GM18951 (cell line): ENCODE data around the gene ANKS3.

Experiments
- POLR2A ChIP-seq: IDR thresholded peaks from 4 replicates; pipeline ENCODE4 v1.6.1; 2011; ENCODE audit warnings: mild to moderate bottlenecking; ENCODE audit not compliant: insufficient read length, insufficient read depth; ENCODE audit errors: extremely low read depth
- in situ Hi-C: fragments of 300-500 bp; cut with MboI; formaldehyde crosslinking; loops from one replicate; pipeline ENCODE4 v1.12.0; 2022; ENCODE audit warnings: low sequenced_read_pairs, mixed read lengths, inconsistent platforms; ENCODE audit not compliant: unreplicated experiment

The ANKS3 gene

GRCh38 chr16:4649744-4650442 is 84.2 kb downstream of the ANKS3 start:
- in situ Hi-C loops: no loop called here
- TF ChIP-seq POLR2A: no peak

GRCh38 chr16:4648917-4649316 is 85.2 kb downstream of the ANKS3 start:
- TF ChIP-seq POLR2A: no peak
- in situ Hi-C loops: no loop called here

DNA sequence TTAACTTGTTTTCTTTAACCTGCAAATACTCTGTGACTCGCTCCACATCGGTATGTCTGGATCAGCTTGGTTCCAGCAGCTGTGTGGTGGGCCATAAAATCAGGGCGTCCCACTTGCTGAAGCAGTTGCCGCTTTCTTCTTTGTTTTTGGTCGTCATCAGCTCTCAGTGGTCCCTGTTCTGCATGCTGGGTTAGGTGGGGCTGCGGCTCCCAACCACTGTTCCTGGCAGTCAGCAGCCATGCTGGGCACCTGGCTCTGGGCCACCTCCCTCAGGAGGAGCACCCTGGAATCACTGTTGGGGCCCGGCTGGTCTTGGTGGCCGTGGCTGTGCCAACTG is 86.5 kb downstream of the ANKS3 start:
- no peak for TF ChIP-seq POLR2A
- in situ Hi-C loops: no loop called here

DNA sequence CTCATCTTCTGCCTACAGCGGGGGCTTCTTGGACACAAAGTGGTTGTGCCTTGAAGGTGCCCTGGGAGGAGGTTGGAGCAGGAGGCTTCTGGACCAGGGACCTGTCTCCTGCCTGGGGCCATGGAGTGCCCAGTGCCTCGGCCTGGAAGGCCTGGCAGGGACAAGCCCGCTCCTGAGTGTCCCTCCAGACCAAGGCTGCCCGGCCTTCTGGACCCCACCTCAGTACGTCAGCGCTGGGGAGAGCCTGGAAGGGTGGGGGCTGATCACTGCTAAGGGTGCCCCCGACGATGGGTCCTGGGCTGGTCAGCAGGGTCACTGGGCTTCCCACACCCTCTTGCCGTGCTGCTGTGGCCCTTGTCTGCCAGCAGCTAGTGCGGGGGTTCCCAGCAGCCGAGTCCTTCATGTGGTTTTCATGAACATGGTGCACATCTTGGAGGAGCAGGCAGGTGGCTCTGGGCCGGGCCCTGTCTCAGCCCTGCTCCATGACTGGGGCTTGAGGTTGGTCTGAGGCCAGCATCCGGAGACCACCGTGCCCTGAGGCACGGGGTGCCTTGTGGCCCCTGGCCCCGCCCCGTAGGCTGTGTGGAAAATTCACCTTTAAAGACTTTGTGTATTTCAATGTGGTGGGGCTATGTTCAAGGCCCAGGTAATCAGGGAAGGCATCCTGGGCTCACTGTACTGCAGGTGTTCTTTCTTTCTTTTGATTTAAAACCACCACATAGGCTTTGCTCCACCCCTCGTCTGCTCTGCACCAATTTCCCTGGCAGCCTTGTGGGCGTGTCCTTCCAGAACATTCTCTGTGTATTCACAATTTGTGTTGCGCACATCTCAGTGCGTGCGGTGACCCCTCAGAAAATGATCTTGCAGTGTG is 87.1 kb downstream of the ANKS3 start:
- in situ Hi-C loops: no loop called here
- no peak for TF ChIP-seq POLR2A
